ENCODE data around the gene PDCD2. TPM values are rescaled to one million over a fixed set of nuclear protein-coding genes. Genes with fewer than 3 reads are reported as not detected.
A peak's percentile ranks its signal among the peaks of the same experiment; 100 is the strongest.

Gene PDCD2
- total and polyA plus RNA-seq, 9 of the 15 experiments (the other 6 are each of a cell fraction or from before 2014, with no cell fraction given): 67.3 to 430 (median 318) TPM

GRCh38 chr6:170553534-170554012, 30.9 kb downstream of the PDCD2 start (continued):
- TF ChIP-seq, protein P1, sequence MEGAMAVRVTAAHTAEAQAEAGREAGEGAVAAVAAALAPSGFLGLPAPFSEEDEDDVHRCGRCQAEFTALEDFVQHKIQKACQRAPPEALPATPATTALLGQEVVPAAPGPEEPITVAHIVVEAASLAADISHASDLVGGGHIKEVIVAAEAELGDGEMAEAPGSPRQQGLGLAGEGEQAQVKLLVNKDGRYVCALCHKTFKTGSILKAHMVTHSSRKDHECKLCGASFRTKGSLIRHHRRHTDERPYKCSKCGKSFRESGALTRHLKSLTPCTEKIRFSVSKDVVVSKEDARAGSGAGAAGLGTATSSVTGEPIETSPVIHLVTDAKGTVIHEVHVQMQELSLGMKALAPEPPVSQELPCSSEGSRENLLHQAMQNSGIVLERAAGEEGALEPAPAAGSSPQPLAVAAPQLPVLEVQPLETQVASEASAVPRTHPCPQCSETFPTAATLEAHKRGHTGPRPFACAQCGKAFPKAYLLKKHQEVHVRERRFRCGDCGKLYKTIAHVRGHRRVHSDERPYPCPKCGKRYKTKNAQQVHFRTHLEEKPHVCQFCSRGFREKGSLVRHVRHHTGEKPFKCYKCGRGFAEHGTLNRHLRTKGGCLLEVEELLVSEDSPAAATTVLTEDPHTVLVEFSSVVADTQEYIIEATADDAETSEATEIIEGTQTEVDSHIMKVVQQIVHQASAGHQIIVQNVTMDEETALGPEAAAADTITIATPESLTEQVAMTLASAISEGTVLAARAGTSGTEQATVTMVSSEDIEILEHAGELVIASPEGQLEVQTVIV (CRISPR knock-in tag; IDR thresholded peaks at IDR 0.05; ENCODE audit: borderline replicate concordance): no peak
- TF ChIP-seq BDP1 (IDR thresholded peaks at IDR 0.05; ENCODE audit: insufficient read depth, insufficient read length) (no peak), U2AF2 (optimal IDR thresholded peaks at IDR 0.05; ENCODE audit: low read depth, low read length) (no peak), HMGXB4 (CRISPR knock-in tag; IDR thresholded peaks at IDR 0.05) (no peak), DEAF1 (CRISPR knock-in tag; IDR thresholded peaks at IDR 0.05) (no peak), ETS2 (tag; IDR thresholded peaks at IDR 0.05; ENCODE audit: borderline replicate concordance, poor library complexity, severe bottlenecking) (no peak), OTX1 (CRISPR knock-in tag; IDR thresholded peaks at IDR 0.05) (no peak), ARID2 (IDR thresholded peaks at IDR 0.05) (0 out of 2 replicates have a peak, but pooled peaks have one; percentile 36), HNRNPLL (IDR thresholded peaks at IDR 0.05; ENCODE audit: low read depth, low read length, poor library complexity, severe bottlenecking) (no peak)
- TF ChIP-seq, protein P2, sequence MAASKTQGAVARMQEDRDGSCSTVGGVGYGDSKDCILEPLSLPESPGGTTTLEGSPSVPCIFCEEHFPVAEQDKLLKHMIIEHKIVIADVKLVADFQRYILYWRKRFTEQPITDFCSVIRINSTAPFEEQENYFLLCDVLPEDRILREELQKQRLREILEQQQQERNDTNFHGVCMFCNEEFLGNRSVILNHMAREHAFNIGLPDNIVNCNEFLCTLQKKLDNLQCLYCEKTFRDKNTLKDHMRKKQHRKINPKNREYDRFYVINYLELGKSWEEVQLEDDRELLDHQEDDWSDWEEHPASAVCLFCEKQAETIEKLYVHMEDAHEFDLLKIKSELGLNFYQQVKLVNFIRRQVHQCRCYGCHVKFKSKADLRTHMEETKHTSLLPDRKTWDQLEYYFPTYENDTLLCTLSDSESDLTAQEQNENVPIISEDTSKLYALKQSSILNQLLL (CRISPR knock-in tag; IDR thresholded peaks at IDR 0.05; ENCODE audit: borderline replicate concordance): no peak
- TF ChIP-seq, protein P3, sequence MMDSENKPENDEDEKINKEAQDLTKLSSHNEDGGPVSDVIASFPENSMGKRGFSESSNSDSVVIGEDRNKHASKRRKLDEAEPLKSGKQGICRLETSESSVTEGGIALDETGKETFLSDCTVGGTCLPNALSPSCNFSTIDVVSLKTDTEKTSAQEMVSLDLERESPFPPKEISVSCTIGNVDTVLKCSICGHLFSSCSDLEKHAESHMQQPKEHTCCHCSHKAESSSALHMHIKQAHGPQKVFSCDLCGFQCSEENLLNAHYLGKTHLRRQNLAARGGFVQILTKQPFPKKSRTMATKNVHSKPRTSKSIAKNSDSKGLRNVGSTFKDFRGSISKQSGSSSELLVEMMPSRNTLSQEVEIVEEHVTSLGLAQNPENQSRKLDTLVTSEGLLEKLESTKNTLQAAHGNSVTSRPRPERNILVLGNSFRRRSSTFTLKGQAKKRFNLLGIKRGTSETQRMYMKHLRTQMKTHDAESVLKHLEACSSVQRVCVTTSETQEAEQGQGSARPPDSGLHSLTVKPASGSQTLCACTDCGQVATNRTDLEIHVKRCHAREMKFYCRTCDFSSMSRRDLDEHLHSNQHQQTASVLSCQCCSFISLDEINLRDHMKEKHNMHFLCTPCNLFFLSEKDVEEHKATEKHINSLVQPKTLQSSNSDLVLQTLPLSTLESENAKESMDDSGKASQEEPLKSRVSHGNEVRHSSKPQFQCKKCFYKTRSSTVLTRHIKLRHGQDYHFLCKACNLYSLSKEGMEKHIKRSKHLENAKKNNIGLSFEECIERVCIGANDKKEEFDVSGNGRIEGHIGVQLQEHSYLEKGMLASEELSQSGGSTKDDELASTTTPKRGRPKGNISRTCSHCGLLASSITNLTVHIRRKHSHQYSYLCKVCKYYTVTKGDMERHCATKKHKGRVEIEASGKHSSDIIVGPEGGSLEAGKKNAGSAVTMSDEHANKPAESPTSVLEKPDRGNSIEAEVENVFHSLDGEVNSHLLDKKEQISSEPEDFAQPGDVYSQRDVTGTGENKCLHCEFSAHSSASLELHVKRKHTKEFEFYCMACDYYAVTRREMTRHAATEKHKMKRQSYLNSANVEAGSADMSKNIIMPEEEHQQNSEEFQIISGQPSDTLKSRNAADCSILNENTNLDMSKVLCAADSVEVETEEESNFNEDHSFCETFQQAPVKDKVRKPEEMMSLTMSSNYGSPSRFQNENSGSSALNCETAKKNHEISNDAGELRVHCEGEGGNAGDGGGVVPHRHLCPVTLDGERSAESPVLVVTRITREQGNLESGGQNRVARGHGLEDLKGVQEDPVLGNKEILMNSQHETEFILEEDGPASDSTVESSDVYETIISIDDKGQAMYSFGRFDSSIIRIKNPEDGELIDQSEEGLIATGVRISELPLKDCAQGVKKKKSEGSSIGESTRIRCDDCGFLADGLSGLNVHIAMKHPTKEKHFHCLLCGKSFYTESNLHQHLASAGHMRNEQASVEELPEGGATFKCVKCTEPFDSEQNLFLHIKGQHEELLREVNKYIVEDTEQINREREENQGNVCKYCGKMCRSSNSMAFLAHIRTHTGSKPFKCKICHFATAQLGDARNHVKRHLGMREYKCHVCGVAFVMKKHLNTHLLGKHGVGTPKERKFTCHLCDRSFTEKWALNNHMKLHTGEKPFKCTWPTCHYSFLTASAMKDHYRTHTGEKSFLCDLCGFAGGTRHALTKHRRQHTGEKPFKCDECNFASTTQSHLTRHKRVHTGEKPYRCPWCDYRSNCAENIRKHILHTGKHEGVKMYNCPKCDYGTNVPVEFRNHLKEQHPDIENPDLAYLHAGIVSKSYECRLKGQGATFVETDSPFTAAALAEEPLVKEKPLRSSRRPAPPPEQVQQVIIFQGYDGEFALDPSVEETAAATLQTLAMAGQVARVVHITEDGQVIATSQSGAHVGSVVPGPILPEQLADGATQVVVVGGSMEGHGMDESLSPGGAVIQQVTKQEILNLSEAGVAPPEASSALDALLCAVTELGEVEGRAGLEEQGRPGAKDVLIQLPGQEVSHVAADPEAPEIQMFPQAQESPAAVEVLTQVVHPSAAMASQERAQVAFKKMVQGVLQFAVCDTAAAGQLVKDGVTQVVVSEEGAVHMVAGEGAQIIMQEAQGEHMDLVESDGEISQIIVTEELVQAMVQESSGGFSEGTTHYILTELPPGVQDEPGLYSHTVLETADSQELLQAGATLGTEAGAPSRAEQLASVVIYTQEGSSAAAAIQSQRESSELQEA (IDR thresholded peaks at IDR 0.05; ENCODE audit: low read depth): 0 out of 2 replicates have a peak, but pooled peaks have one; percentile 2

Data from K562 (cell line).